HG02840 (cell line): ENCODE results near the gene PRPS1L1.

Experiments
- ATAC-seq: cut with Tn5 transposase; IDR thresholded peaks from one replicate; pipeline ENCODE4 v1.9.1; 2021; ENCODE audit warnings: mild to moderate bottlenecking, moderate library complexity, moderate number of reproducible peaks; ENCODE audit not compliant: unreplicated experiment, low FRiP score

PRPS1L1 gene

GRCh38 chr7:18027628-18028027 is at the start of gene PRPS1L1:
Gene PRPS1L1, minus strand, starts transcription at chr7:18027846.
- ATAC-seq = no peak

GRCh38 chr7:18076461-18076860 is 48.8 kb upstream of the PRPS1L1 start:
- ATAC-seq = no peak

- ATAC-seq = no peak
Measured at GRCh38 chr7:18068745-18069144, 41.1 kb upstream of the PRPS1L1 start.

- ATAC-seq = no peak
Measured at GRCh38 chr7:18064242-18064838, 36.7 kb upstream of the PRPS1L1 start.

- no peak for ATAC-seq
Measured at GRCh38 chr7:18063149-18063901, 35.7 kb upstream of the PRPS1L1 start.

GRCh38 chr7:18059171-18059570 is 31.5 kb upstream of the PRPS1L1 start:
- no peak for ATAC-seq

GRCh38 chr7:18053941-18054340 is 26.3 kb upstream of the PRPS1L1 start:
- no peak for ATAC-seq

GRCh38 chr7:18053177-18053928 is 25.7 kb upstream of the PRPS1L1 start:
- ATAC-seq = no peak

GRCh38 chr7:18049262-18049661 is 21.6 kb upstream of the PRPS1L1 start:
- ATAC-seq = no peak

- ATAC-seq = no peak
Measured at GRCh38 chr7:18046601-18047000, 19.0 kb upstream of the PRPS1L1 start.

- ATAC-seq = no peak
Measured at GRCh38 chr7:18045171-18045570, 17.5 kb upstream of the PRPS1L1 start.

GRCh38 chr7:18041191-18041590 is 13.5 kb upstream of the PRPS1L1 start:
- ATAC-seq = no peak

- no peak for ATAC-seq
Measured at GRCh38 chr7:18040196-18040595, 12.6 kb upstream of the PRPS1L1 start.

GRCh38 chr7:18038382-18038781 is 10.7 kb upstream of the PRPS1L1 start:
- no peak for ATAC-seq

GRCh38 chr7:18037609-18038008 is 10.0 kb upstream of the PRPS1L1 start:
- no peak for ATAC-seq

GRCh38 chr7:18036783-18037182 is 9.1 kb upstream of the PRPS1L1 start:
- ATAC-seq = no peak

GRCh38 chr7:18030758-18031157 is 3.1 kb upstream of the PRPS1L1 start:
- no peak for ATAC-seq

GRCh38 chr7:18020138-18020715 is 7.4 kb downstream of the PRPS1L1 start:
- no peak for ATAC-seq

GRCh38 chr7:18019555-18019954 is 8.1 kb downstream of the PRPS1L1 start:
- no peak for ATAC-seq

GRCh38 chr7:18018296-18019215 is 9.1 kb downstream of the PRPS1L1 start:
- ATAC-seq = no peak
